GM12878 (cell line): Measurements from ENCODE around the gene DNAI2. TPM values are rescaled to one million over a fixed set of nuclear protein-coding genes. Genes with fewer than 3 reads are reported as not detected.

Experiments used
- ATAC-seq: fragments of 200-7000 bp; cut with Tn5 transposase; 3 replicates; pipeline ENCODE4 v1.9.1; 2020; ENCODE audit warnings: mild to moderate bottlenecking, moderate library complexity
- BruUV-seq: library from RNA; stranded (reverse); fragments of 400-500 nt; replicated peaks from 2 replicates; lab custom pipeline; 2021; lab: Mats Ljungman, UMichigan
- CTCF ChIA-PET: fragments of 300-600 bp; sonication (Branson Sonifier 250); formaldehyde crosslinking; extraction: SDS; loops from one replicate; lab custom pipeline; 2021; ENCODE audit warnings: inconsistent platforms; lab: Yijun Ruan, JAX
- POLR2A ChIA-PET: fragments of 350-600 bp; formaldehyde crosslinking; extraction: SDS; loops from one replicate; lab custom pipeline; 2021; ENCODE audit warnings: inconsistent platforms; lab: Charles Lee
- RAD21 ChIA-PET: fragments of 300-600 bp; sonication (Branson Sonifier 250); formaldehyde crosslinking; loops from one replicate; lab custom pipeline; 2023; ENCODE audit warnings: antibody characterized with exemption; ENCODE audit not compliant: unreplicated experiment; lab: Charles Lee
- SMC1A ChIA-PET: fragments of 300-600 bp; sonication (Branson Sonifier 250); formaldehyde crosslinking; loops from one replicate; lab custom pipeline; 2023; ENCODE audit not compliant: unreplicated experiment, uncharacterized antibody; lab: Charles Lee
- DNase-seq: peaks from one replicate; pipeline ENCODE4 v3.0.0-alpha.2; 2011; ENCODE audit warnings: low read depth, low spot score
- FAIRE-seq: peaks from 3 replicates; lab custom pipeline; 2011; peaks lifted over from hg19 to GRCh38; lab: Jason Lieb, UNC
- H2AFZ ChIP-seq: 2 replicates; pipeline ENCODE4 v1.6.0; 2011; ENCODE audit warnings: low read depth, low read length, control low read depth; ENCODE audit not compliant: control insufficient read depth
- H3K27ac ChIP-seq: 2 replicates; pipeline ENCODE4 v1.5.1; 2011; ENCODE audit warnings: control low read depth; ENCODE audit not compliant: control insufficient read depth, insufficient read depth
- H3K27me3 ChIP-seq, 2 experiments: replicated peaks in 1 of 2; 2 replicates each; pipeline versions ENCODE4 v1.6.0 to v1.6.1; 2011; ENCODE audit warnings: low read length in 1 of 2; ENCODE audit not compliant: control insufficient read depth in 2 of 2, insufficient read depth in 2 of 2
- H3K36me3 ChIP-seq, 2 experiments: 2 replicates each; pipeline ENCODE4 v1.5.1; 2011; ENCODE audit warnings: low read length in 1 of 2; ENCODE audit not compliant: control insufficient read depth in 2 of 2, insufficient read depth in 2 of 2
- H3K4me1 ChIP-seq: 2 replicates; pipeline ENCODE4 v1.6.1; 2011; ENCODE audit warnings: mild to moderate bottlenecking, low read length, moderate library complexity, mixed read lengths; ENCODE audit not compliant: control insufficient read depth, insufficient read depth
- H3K4me2 ChIP-seq: 2 replicates; pipeline ENCODE4 v1.6.0; 2011; ENCODE audit warnings: control low read depth; ENCODE audit not compliant: control insufficient read depth, insufficient read depth
- H3K4me3 ChIP-seq: fragments of 200-600 bp; sonication (generic); 2 replicates; pipeline ENCODE4 v1.5.1; 2016
- H3K79me2 ChIP-seq: 2 replicates; pipeline ENCODE4 v1.6.0; 2011; ENCODE audit warnings: low read length; ENCODE audit not compliant: control insufficient read depth, insufficient read depth
- H3K9ac ChIP-seq: 2 replicates; pipeline ENCODE4 v1.8.0; 2011; ENCODE audit warnings: low read length, control low read depth, mixed read lengths; ENCODE audit not compliant: control insufficient read depth, insufficient read depth
- H3K9me3 ChIP-seq: replicated peaks from 3 replicates; pipeline ENCODE4 v1.5.1; 2011; ENCODE audit warnings: mild to moderate bottlenecking, low read length; ENCODE audit not compliant: control insufficient read depth, insufficient read depth
- H4K20me1 ChIP-seq: 2 replicates; pipeline ENCODE4 v1.6.0; 2011; ENCODE audit not compliant: control insufficient read depth, insufficient read depth
- CBX3 ChIP-seq: fragments of 200-600 bp; sonication (generic); IDR thresholded peaks from 2 replicates; pipeline ENCODE4 v1.6.1; 2016; ENCODE audit warnings: low read depth, borderline replicate concordance
- MYB ChIP-seq: fragments of 150-350 bp; IDR thresholded peaks from 2 replicates; pipeline ENCODE4 v1.6.1; 2014; ENCODE audit warnings: mild to moderate bottlenecking, low read depth, low read length, borderline replicate concordance
- POLR2AphosphoS2 ChIP-seq: IDR thresholded peaks from 2 replicates; pipeline ENCODE4 v1.6.1; 2011; ENCODE audit warnings: low read depth, mild to moderate bottlenecking, low read length, improper control_type of control experiment, moderate library complexity
- TAF1 ChIP-seq: IDR thresholded peaks from 2 replicates; pipeline ENCODE4 v1.6.1; 2011; ENCODE audit warnings: mild to moderate bottlenecking, low read depth, low read length, borderline replicate concordance
- ZNF274 ChIP-seq: IDR thresholded peaks from one replicate; pipeline ENCODE4 v1.8.0; 2011; ENCODE audit not compliant: insufficient read length, insufficient read depth
- WGBS: methylation state at CpG from one replicate; pipeline ENCODE4 v1.1.6; 2016; ENCODE audit warnings: low lambda C conversion rate; ENCODE audit not compliant: insufficient replicate concordance, insufficient coverage; ENCODE audit errors: missing lambda C conversion rate; 5-methylcytosine and 5-hydroxymethylcytosine counted together
- in situ Hi-C: fragments of 300-500 bp; cut with MboI; formaldehyde crosslinking; loops from 9 replicates; pipeline ENCODE4 v1.14.3; 2018; ENCODE audit warnings: mixed read lengths
- intact Hi-C: fragments of 100-400 bp; cut with micrococcal nuclease; formaldehyde crosslinking; loops from one replicate; pipeline ENCODE4 v1.14.2; 2022; ENCODE audit not compliant: unreplicated experiment
- polyA plus RNA-seq, 11 experiments: library from polyadenylated mRNA; depleted of rRNA in 4 of 11; unstranded in 6 of 11; stranded (reverse) in 5 of 11; fragments of >200 nt; fragmentation: Nextera tagmentation in 4 of 11; fragmentation: Illumina TruSeq in 1 of 11; extraction: Ambion mirVana in 4 of 11; extraction: Trizol in 1 of 11; gene quantifications; 1 replicate in 1 of 11; 2 replicates in 10 of 11; pipeline versions ENCODE4 v1.2.1 to v1.2.3, GENCODE V29; 2011 to 2016; ENCODE audit warnings: inconsistent platforms in 2 of 11, missing spikeins in 2 of 11, low read depth in 1 of 11
- total RNA-seq, 4 experiments: library from RNA; depleted of rRNA in 3 of 4; stranded (reverse); fragments of >200 nt in 3 of 4; fragmentation: Illumina TruSeq in 1 of 4; extraction: Trizol in 1 of 4; gene quantifications; 2 replicates each; pipeline versions ENCODE4 v1.2.1 to v1.2.3, GENCODE V29; 2013 to 2021
- TF ChIP-seq, protein P1 (sequence below): fragments of 450-650 bp; IDR thresholded peaks from 2 replicates; pipeline ENCODE4 v1.6.1; 2016; ENCODE audit warnings: mild to moderate bottlenecking
- TF ChIP-seq, protein P2 (sequence below): fragments of 150-350 bp; IDR thresholded peaks from 2 replicates; pipeline ENCODE4 v1.6.1; 2014; ENCODE audit warnings: mild to moderate bottlenecking, low read depth, low read length
- TF ChIP-seq, protein P3 (sequence below): fragments of 450-650 bp; IDR thresholded peaks from 2 replicates; pipeline ENCODE4 v1.6.1; 2014; ENCODE audit warnings: mild to moderate bottlenecking
- TF ChIP-seq, protein P4 (sequence below): IDR thresholded peaks from 2 replicates; pipeline ENCODE4 v1.6.1; 2011; ENCODE audit warnings: borderline replicate concordance, low read depth, mild to moderate bottlenecking, moderate library complexity, low read length; ENCODE audit not compliant: insufficient read depth, poor library complexity, severe bottlenecking
- TF ChIP-seq, protein P5 (sequence below): IDR thresholded peaks from 2 replicates; pipeline ENCODE4 v1.6.1; 2012; ENCODE audit warnings: low read length, inconsistent platforms
- TF ChIP-seq, protein P6 (sequence below): IDR thresholded peaks from 2 replicates; pipeline ENCODE4 v1.6.1; 2011; ENCODE audit warnings: mild to moderate bottlenecking, low read depth, low read length, moderate library complexity; ENCODE audit not compliant: insufficient replicate concordance
- TF ChIP-seq, protein P7 (sequence below): IDR thresholded peaks from 2 replicates; pipeline ENCODE4 v1.6.1; 2012; ENCODE audit warnings: low read depth, low read length, improper control_type of control experiment

DNAI2 gene
- total and polyA plus RNA-seq, 10 of the 15 experiments (the other 5 are each of a cell fraction or from before 2014, with no cell fraction given): 0.04 to 1.8 (median 0.13) TPM

DNA sequence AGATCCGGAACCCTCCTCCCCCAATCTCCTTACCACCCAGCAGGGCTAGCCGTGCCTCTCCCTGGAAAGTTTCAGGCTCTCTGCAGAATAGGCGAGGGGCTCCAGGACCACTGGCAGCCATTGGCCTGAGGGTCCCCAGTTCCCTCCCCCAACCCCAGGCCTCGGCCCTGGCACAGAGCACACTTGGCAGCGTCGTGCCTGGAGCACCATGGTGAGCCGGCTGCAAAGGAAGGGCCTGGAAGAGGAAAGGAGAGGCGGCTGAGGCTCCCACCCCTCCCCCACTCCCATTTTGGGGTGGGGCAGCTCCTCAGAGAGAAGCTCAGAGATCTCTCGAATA lies 88.0 kb downstream of the DNAI2 start:
- Histone ChIP-seq H4K20me1 (no peaks in the 10 kb centered on the region; the same call in 1 of the 2 replicates), H3K4me2 (no peak overlapping the region), H3K27me3 (peaks cover 2% of the 10 kb centered on the region in 2 experiments; a peak in 3 of 4 replicates), H3K9ac (no peak overlapping the region), H3K27ac (no peak overlapping the region), H2AFZ (no peak overlapping the region), H3K36me3 (no peaks in the 10 kb centered on the region), H3K4me1 (no peaks in the 10 kb centered on the region), H3K4me3 (no peak overlapping the region), H3K9me3 (no peaks in the 10 kb centered on the region), H3K79me2 (no peaks in the 10 kb centered on the region)
- SMC1A ChIA-PET: interaction anchor here (0.9 kb wide), 1 partner anchor 77 kb away, joined by 4 read pairs; no protein-coding TSS in a partner anchor
- ATAC-seq (no peak), DNase-seq (no peak), FAIRE-seq (no peak)
- RAD21 ChIA-PET: interaction anchor here (1.0 to 1.9 kb wide), 3 partner anchors 61 to 149 kb away, joined by 3 to 6 read pairs (median 3); partner anchors contain the start of gene TTYH2
- in situ Hi-C loops: no loop called here
- WGBS: 26% methylated on average over 9 of the region's 9 CpGs
- CTCF ChIA-PET: interaction anchor here (0.7 to 3.2 kb wide), 11 partner anchors 17 to 272 kb away, joined by 3 to 10 read pairs (median 3); partner anchors contain the start of gene RPL38
- no TSS peak for BruUV-seq
- POLR2A ChIA-PET: no interaction called here
- intact Hi-C loops: no loop called here
- TF ChIP-seq TAF1: no peak
- TF ChIP-seq, protein P1, sequence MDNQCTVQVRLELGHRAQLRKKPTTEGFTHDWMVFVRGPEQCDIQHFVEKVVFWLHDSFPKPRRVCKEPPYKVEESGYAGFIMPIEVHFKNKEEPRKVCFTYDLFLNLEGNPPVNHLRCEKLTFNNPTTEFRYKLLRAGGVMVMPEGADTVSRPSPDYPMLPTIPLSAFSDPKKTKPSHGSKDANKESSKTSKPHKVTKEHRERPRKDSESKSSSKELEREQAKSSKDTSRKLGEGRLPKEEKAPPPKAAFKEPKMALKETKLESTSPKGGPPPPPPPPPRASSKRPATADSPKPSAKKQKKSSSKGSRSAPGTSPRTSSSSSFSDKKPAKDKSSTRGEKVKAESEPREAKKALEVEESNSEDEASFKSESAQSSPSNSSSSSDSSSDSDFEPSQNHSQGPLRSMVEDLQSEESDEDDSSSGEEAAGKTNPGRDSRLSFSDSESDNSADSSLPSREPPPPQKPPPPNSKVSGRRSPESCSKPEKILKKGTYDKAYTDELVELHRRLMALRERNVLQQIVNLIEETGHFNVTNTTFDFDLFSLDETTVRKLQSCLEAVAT: no peak
- TF ChIP-seq, protein P2, sequence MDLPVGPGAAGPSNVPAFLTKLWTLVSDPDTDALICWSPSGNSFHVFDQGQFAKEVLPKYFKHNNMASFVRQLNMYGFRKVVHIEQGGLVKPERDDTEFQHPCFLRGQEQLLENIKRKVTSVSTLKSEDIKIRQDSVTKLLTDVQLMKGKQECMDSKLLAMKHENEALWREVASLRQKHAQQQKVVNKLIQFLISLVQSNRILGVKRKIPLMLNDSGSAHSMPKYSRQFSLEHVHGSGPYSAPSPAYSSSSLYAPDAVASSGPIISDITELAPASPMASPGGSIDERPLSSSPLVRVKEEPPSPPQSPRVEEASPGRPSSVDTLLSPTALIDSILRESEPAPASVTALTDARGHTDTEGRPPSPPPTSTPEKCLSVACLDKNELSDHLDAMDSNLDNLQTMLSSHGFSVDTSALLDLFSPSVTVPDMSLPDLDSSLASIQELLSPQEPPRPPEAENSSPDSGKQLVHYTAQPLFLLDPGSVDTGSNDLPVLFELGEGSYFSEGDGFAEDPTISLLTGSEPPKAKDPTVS: no peak
- TF ChIP-seq, protein P3, sequence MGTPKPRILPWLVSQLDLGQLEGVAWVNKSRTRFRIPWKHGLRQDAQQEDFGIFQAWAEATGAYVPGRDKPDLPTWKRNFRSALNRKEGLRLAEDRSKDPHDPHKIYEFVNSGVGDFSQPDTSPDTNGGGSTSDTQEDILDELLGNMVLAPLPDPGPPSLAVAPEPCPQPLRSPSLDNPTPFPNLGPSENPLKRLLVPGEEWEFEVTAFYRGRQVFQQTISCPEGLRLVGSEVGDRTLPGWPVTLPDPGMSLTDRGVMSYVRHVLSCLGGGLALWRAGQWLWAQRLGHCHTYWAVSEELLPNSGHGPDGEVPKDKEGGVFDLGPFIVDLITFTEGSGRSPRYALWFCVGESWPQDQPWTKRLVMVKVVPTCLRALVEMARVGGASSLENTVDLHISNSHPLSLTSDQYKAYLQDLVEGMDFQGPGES: no peak
- no peak for TF ChIP-seq CBX3
- TF ChIP-seq, protein P4, sequence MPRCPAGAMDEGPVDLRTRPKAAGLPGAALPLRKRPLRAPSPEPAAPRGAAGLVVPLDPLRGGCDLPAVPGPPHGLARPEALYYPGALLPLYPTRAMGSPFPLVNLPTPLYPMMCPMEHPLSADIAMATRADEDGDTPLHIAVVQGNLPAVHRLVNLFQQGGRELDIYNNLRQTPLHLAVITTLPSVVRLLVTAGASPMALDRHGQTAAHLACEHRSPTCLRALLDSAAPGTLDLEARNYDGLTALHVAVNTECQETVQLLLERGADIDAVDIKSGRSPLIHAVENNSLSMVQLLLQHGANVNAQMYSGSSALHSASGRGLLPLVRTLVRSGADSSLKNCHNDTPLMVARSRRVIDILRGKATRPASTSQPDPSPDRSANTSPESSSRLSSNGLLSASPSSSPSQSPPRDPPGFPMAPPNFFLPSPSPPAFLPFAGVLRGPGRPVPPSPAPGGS: no peak
- TF ChIP-seq, protein P5, sequence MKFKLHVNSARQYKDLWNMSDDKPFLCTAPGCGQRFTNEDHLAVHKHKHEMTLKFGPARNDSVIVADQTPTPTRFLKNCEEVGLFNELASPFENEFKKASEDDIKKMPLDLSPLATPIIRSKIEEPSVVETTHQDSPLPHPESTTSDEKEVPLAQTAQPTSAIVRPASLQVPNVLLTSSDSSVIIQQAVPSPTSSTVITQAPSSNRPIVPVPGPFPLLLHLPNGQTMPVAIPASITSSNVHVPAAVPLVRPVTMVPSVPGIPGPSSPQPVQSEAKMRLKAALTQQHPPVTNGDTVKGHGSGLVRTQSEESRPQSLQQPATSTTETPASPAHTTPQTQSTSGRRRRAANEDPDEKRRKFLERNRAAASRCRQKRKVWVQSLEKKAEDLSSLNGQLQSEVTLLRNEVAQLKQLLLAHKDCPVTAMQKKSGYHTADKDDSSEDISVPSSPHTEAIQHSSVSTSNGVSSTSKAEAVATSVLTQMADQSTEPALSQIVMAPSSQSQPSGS: no peak
- TF ChIP-seq ZNF274: no peak
- TF ChIP-seq, protein P6, sequence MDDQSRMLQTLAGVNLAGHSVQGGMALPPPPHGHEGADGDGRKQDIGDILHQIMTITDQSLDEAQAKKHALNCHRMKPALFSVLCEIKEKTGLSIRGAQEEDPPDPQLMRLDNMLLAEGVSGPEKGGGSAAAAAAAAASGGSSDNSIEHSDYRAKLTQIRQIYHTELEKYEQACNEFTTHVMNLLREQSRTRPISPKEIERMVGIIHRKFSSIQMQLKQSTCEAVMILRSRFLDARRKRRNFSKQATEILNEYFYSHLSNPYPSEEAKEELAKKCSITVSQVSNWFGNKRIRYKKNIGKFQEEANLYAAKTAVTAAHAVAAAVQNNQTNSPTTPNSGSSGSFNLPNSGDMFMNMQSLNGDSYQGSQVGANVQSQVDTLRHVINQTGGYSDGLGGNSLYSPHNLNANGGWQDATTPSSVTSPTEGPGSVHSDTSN: no peak
- TF ChIP-seq MYB: no peak
- TF ChIP-seq, protein P7, sequence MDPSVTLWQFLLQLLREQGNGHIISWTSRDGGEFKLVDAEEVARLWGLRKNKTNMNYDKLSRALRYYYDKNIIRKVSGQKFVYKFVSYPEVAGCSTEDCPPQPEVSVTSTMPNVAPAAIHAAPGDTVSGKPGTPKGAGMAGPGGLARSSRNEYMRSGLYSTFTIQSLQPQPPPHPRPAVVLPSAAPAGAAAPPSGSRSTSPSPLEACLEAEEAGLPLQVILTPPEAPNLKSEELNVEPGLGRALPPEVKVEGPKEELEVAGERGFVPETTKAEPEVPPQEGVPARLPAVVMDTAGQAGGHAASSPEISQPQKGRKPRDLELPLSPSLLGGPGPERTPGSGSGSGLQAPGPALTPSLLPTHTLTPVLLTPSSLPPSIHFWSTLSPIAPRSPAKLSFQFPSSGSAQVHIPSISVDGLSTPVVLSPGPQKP: no peak
- no peak for TF ChIP-seq POLR2AphosphoS2
